GM23338 (cell line): ENCODE data around the gene AP1G2. TPM values are rescaled to one million over a fixed set of nuclear protein-coding genes. Genes with fewer than 3 reads are reported as not detected.

Source experiments
- ATAC-seq: fragments of 200-7000 bp; cut with Tn5 transposase; 3 replicates; pipeline ENCODE4 v1.9.1; 2020
- DNase-seq: peaks from one replicate; pipeline ENCODE4 v3.0.0-alpha.2; 2015; ENCODE audit warnings: low spot score
- H2AFZ ChIP-seq: fragments of 200-600 bp; sonication (generic); 2 replicates; pipeline ENCODE4 v1.8.0; 2016; ENCODE audit warnings: antibody characterized with exemption, mild to moderate bottlenecking, moderate library complexity
- H3F3A ChIP-seq: fragments of 200-600 bp; sonication (generic); replicated peaks from 2 replicates; pipeline ENCODE4 v1.8.0; 2017; ENCODE audit warnings: antibody characterized with exemption, mixed run types, low read depth
- H3K27ac ChIP-seq: fragments of 200-600 bp; sonication (generic); 2 replicates; pipeline ENCODE4 v1.6.1; 2016; ENCODE audit warnings: low read depth
- H3K27me3 ChIP-seq: fragments of 200-600 bp; sonication (generic); 2 replicates; pipeline ENCODE4 v1.8.0; 2016; ENCODE audit warnings: mild to moderate bottlenecking, mixed run types, moderate library complexity; ENCODE audit not compliant: insufficient read depth
- H3K36me3 ChIP-seq: fragments of 200-600 bp; sonication (generic); 2 replicates; pipeline ENCODE4 v1.8.0; 2016; ENCODE audit warnings: mild to moderate bottlenecking; ENCODE audit not compliant: insufficient read depth
- H3K4me1 ChIP-seq: fragments of 200-600 bp; sonication (generic); 2 replicates; pipeline ENCODE4 v1.8.0; 2016; ENCODE audit warnings: mild to moderate bottlenecking, moderate library complexity; ENCODE audit not compliant: insufficient read depth
- H3K4me2 ChIP-seq: fragments of 200-600 bp; sonication (generic); 2 replicates; pipeline ENCODE4 v1.7.1; 2017; ENCODE audit warnings: mixed run types
- H3K4me3 ChIP-seq: fragments of 200-600 bp; sonication (generic); 2 replicates; pipeline ENCODE4 v1.6.1; 2016; ENCODE audit warnings: mixed run types
- H3K79me2 ChIP-seq: fragments of 200-600 bp; sonication (generic); replicated peaks from 2 replicates; pipeline ENCODE4 v1.8.0; 2017; ENCODE audit warnings: mild to moderate bottlenecking; ENCODE audit not compliant: insufficient read depth
- H3K9me2 ChIP-seq: fragments of 200-600 bp; sonication (generic); 2 replicates; pipeline ENCODE4 v1.8.0; 2017; ENCODE audit not compliant: insufficient read depth
- H4K20me1 ChIP-seq: fragments of 200-600 bp; sonication (generic); replicated peaks from 2 replicates; pipeline ENCODE4 v1.8.0; 2017; ENCODE audit warnings: mild to moderate bottlenecking; ENCODE audit not compliant: insufficient read depth
- H3K27ac Mint-ChIP-seq: 2 replicates; pipeline ENCODE4 v1.8.0; 2020; ENCODE audit warnings: inconsistent platforms, mild to moderate bottlenecking, moderate library complexity, mixed read lengths
- H3K27me3 Mint-ChIP-seq: 3 replicates; pipeline ENCODE4 v1.8.0; 2022; ENCODE audit warnings: low read depth, mild to moderate bottlenecking, moderate library complexity, mixed read lengths, inconsistent platforms; ENCODE audit not compliant: insufficient read depth, poor library complexity
- H3K36me3 Mint-ChIP-seq: 3 replicates; pipeline ENCODE4 v1.8.0; 2021; ENCODE audit warnings: low read depth, mild to moderate bottlenecking, inconsistent platforms, moderate library complexity, mixed read lengths
- H3K4me1 Mint-ChIP-seq: 3 replicates; pipeline ENCODE4 v1.8.0; 2020; ENCODE audit warnings: mild to moderate bottlenecking, inconsistent platforms, mixed read lengths
- H3K4me3 Mint-ChIP-seq: 3 replicates; pipeline ENCODE4 v1.8.0; 2021; ENCODE audit warnings: moderate library complexity, mild to moderate bottlenecking, inconsistent platforms, mixed read lengths
- H3K9me3 Mint-ChIP-seq: 3 replicates; pipeline ENCODE4 v1.8.0; 2020; ENCODE audit warnings: moderate library complexity, mild to moderate bottlenecking, inconsistent platforms, mixed read lengths
- CREB1 ChIP-seq: fragments of 250-450 bp; sonication (Bioruptor Pico); IDR thresholded peaks from 2 replicates; pipeline ENCODE4 v1.5.0; 2020; ENCODE audit warnings: low read depth, mild to moderate bottlenecking, moderate library complexity
- EZH2 ChIP-seq: fragments of 200-600 bp; sonication (generic); IDR thresholded peaks from one replicate; pipeline ENCODE4 v1.8.0; 2017; ENCODE audit warnings: antibody characterized with exemption, mild to moderate bottlenecking, low read depth; ENCODE audit not compliant: unreplicated experiment
- EZH2phosphoT487 ChIP-seq: fragments of 200-600 bp; sonication (generic); IDR thresholded peaks from one replicate; pipeline ENCODE4 v1.8.1; 2018; ENCODE audit warnings: antibody characterized with exemption; ENCODE audit not compliant: unreplicated experiment
- JUNB ChIP-seq: IDR thresholded peaks from one replicate; pipeline ENCODE4 v1.6.1; 2016; ENCODE audit warnings: antibody characterized with exemption; ENCODE audit not compliant: unreplicated experiment
- NANOG ChIP-seq: IDR thresholded peaks from 2 replicates; pipeline ENCODE4 v1.6.1; 2016; ENCODE audit warnings: antibody characterized with exemption, borderline replicate concordance
- POLR2AphosphoS5 ChIP-seq: IDR thresholded peaks from 2 replicates; pipeline ENCODE4 v1.6.1; 2016; ENCODE audit warnings: antibody characterized with exemption, low read depth
- ZNF114 ChIP-seq: fragments of 250-450 bp; sonication (Bioruptor Pico); IDR thresholded peaks from 2 replicates; pipeline ENCODE4 v1.5.0; 2020; ENCODE audit warnings: mild to moderate bottlenecking, moderate library complexity
- ZNF331 ChIP-seq: fragments of 250-450 bp; sonication (Bioruptor Pico); IDR thresholded peaks from 2 replicates; pipeline ENCODE4 v1.5.0; 2020; ENCODE audit warnings: low read depth, mild to moderate bottlenecking, moderate library complexity
- polyA plus RNA-seq: library from polyadenylated mRNA; unstranded; fragments of >200 nt; fragmentation: Nextera tagmentation; extraction: Ambion mirVana; gene quantifications from 2 replicates; pipeline ENCODE4 v1.2.1, GENCODE V29; 2016
- total RNA-seq: library from RNA; depleted of rRNA; stranded (reverse); fragments of >200 nt; shearing (Covaris generic); gene quantifications from 2 replicates; pipeline ENCODE4 v1.2.3, GENCODE V29; 2014
- TF ChIP-seq, protein P1 (sequence below): fragments of 250-450 bp; sonication (Bioruptor Pico); IDR thresholded peaks from 2 replicates; pipeline ENCODE4 v1.5.0; 2020; ENCODE audit warnings: mild to moderate bottlenecking, moderate library complexity
- TF ChIP-seq, protein P2 (sequence below): IDR thresholded peaks from 2 replicates; pipeline ENCODE4 v1.6.1; 2016; ENCODE audit warnings: antibody characterized with exemption
- TF ChIP-seq, protein P3 (sequence below): IDR thresholded peaks from one replicate; pipeline ENCODE4 v1.6.1; 2018; ENCODE audit warnings: antibody characterized with exemption; ENCODE audit not compliant: unreplicated experiment

The AP1G2 gene
- total and polyA plus RNA-seq, 2 experiments from 2014 or later: 55.3 to 63.5 TPM

DNA sequence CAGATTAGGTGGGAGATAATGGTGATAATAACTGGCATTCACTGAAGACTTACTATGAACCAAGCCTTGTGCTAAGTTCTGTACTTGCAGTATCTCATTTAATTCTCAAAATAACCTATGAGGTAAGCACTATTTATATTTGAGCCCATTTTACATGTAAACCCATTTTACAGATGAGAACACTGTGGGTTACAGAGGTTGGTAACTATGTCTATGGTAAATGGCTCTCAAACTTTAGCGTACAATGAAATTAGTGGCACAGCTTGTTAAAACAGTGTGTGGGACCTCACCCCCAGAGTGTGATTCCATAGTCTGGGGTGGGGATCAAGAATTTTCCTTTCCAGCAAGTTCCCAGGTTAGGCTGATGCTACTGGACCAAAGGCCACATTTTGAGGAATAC, 33.2 kb upstream of the AP1G2 start:
- Mint-ChIP-seq H3K4me1 (no peaks in the 10 kb centered on the region), H3K27me3 (peaks cover 6% of the 10 kb centered on the region)
- no peaks in the 10 kb centered on the region for H3F3A ChIP-seq

DNA sequence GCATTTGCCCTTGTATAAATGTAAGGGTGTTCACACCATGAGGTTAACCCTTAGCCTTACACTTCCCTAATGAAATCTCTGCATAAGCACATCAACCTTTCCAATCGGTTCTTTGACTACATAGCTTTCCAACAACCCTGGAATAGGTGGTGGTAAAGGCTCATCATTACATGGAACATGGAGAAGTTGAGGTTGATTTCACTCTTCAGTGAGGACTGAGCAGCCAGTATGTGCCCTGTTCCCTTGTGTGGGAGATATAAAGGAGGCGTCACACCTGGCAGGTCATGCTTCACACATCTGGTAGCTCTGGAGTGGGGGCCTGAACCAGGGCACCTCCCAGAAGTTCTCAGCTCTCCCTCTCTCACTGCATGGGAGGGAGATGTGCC, 32.7 kb upstream of the AP1G2 start:
- Histone ChIP-seq H3K4me1 (no peaks in the 10 kb centered on the region), H3K27ac (no peak overlapping the region), H3K36me3 (no peaks in the 10 kb centered on the region), H3K9me2 (0 out of 2 replicates have a peak, but pooled peaks cover 3% of the 10 kb centered on the region), H3K79me2 (no peaks in the 10 kb centered on the region), H3K4me2 (no peak overlapping the region), H3K4me3 (no peak overlapping the region), H3F3A (no peaks in the 10 kb centered on the region), H4K20me1 (no peaks in the 10 kb centered on the region), H3K27me3 (no peaks in the 10 kb centered on the region), H2AFZ (no peak overlapping the region)
- Mint-ChIP-seq H3K4me1 (no peaks in the 10 kb centered on the region), H3K36me3 (no peaks in the 10 kb centered on the region), H3K27ac (no peak overlapping the region), H3K27me3 (peaks cover 6% of the 10 kb centered on the region), H3K9me3 (no peaks in the 10 kb centered on the region; the same call in 2 of the 3 replicates), H3K4me3 (no peak overlapping the region)
- ATAC-seq (no peak), DNase-seq (no peak)
- TF ChIP-seq POLR2AphosphoS5 (no peak), CREB1 (CRISPR knock-in tag) (no peak), EZH2 (no peak), ZNF114 (CRISPR knock-in tag) (no peak), EZH2phosphoT487 (no peak), NANOG (no peak)
- TF ChIP-seq, protein P1, sequence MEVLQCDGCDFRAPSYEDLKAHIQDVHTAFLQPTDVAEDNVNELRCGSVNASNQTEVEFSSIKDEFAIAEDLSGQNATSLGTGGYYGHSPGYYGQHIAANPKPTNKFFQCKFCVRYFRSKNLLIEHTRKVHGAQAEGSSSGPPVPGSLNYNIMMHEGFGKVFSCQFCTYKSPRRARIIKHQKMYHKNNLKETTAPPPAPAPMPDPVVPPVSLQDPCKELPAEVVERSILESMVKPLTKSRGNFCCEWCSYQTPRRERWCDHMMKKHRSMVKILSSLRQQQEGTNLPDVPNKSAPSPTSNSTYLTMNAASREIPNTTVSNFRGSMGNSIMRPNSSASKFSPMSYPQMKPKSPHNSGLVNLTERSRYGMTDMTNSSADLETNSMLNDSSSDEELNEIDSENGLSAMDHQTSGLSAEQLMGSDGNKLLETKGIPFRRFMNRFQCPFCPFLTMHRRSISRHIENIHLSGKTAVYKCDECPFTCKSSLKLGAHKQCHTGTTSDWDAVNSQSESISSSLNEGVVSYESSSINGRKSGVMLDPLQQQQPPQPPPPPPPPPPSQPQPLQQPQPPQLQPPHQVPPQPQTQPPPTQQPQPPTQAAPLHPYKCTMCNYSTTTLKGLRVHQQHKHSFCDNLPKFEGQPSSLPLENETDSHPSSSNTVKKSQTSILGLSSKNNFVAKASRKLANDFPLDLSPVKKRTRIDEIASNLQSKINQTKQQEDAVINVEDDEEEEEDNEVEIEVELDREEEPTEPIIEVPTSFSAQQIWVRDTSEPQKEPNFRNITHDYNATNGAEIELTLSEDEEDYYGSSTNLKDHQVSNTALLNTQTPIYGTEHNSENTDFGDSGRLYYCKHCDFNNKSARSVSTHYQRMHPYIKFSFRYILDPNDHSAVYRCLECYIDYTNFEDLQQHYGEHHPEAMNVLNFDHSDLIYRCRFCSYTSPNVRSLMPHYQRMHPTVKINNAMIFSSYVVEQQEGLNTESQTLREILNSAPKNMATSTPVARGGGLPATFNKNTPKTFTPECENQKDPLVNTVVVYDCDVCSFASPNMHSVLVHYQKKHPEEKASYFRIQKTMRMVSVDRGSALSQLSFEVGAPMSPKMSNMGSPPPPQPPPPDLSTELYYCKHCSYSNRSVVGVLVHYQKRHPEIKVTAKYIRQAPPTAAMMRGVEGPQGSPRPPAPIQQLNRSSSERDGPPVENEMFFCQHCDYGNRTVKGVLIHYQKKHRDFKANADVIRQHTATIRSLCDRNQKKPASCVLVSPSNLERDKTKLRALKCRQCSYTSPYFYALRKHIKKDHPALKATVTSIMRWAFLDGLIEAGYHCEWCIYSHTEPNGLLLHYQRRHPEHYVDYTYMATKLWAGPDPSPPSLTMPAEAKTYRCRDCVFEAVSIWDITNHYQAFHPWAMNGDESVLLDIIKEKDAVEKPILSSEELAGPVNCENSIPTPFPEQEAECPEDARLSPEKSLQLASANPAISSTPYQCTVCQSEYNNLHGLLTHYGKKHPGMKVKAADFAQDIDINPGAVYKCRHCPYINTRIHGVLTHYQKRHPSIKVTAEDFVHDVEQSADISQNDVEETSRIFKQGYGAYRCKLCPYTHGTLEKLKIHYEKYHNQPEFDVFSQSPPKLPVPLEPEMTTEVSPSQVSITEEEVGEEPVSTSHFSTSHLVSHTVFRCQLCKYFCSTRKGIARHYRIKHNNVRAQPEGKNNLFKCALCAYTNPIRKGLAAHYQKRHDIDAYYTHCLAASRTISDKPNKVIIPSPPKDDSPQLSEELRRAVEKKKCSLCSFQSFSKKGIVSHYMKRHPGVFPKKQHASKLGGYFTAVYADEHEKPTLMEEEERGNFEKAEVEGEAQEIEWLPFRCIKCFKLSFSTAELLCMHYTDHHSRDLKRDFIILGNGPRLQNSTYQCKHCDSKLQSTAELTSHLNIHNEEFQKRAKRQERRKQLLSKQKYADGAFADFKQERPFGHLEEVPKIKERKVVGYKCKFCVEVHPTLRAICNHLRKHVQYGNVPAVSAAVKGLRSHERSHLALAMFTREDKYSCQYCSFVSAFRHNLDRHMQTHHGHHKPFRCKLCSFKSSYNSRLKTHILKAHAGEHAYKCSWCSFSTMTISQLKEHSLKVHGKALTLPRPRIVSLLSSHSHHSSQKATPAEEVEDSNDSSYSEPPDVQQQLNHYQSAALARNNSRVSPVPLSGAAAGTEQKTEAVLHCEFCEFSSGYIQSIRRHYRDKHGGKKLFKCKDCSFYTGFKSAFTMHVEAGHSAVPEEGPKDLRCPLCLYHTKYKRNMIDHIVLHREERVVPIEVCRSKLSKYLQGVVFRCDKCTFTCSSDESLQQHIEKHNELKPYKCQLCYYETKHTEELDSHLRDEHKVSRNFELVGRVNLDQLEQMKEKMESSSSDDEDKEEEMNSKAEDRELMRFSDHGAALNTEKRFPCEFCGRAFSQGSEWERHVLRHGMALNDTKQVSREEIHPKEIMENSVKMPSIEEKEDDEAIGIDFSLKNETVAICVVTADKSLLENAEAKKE (CRISPR knock-in tag): no peak
- TF ChIP-seq, protein P2, sequence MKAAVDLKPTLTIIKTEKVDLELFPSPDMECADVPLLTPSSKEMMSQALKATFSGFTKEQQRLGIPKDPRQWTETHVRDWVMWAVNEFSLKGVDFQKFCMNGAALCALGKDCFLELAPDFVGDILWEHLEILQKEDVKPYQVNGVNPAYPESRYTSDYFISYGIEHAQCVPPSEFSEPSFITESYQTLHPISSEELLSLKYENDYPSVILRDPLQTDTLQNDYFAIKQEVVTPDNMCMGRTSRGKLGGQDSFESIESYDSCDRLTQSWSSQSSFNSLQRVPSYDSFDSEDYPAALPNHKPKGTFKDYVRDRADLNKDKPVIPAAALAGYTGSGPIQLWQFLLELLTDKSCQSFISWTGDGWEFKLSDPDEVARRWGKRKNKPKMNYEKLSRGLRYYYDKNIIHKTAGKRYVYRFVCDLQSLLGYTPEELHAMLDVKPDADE: no peak
- TF ChIP-seq, protein P3, sequence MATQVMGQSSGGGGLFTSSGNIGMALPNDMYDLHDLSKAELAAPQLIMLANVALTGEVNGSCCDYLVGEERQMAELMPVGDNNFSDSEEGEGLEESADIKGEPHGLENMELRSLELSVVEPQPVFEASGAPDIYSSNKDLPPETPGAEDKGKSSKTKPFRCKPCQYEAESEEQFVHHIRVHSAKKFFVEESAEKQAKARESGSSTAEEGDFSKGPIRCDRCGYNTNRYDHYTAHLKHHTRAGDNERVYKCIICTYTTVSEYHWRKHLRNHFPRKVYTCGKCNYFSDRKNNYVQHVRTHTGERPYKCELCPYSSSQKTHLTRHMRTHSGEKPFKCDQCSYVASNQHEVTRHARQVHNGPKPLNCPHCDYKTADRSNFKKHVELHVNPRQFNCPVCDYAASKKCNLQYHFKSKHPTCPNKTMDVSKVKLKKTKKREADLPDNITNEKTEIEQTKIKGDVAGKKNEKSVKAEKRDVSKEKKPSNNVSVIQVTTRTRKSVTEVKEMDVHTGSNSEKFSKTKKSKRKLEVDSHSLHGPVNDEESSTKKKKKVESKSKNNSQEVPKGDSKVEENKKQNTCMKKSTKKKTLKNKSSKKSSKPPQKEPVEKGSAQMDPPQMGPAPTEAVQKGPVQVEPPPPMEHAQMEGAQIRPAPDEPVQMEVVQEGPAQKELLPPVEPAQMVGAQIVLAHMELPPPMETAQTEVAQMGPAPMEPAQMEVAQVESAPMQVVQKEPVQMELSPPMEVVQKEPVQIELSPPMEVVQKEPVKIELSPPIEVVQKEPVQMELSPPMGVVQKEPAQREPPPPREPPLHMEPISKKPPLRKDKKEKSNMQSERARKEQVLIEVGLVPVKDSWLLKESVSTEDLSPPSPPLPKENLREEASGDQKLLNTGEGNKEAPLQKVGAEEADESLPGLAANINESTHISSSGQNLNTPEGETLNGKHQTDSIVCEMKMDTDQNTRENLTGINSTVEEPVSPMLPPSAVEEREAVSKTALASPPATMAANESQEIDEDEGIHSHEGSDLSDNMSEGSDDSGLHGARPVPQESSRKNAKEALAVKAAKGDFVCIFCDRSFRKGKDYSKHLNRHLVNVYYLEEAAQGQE: no peak

More for the DNA sequence above, 33.2 kb upstream of the AP1G2 start:
- H2AFZ ChIP-seq: no peak overlapping the region
- H3K27me3 ChIP-seq: no peaks in the 10 kb centered on the region
- no peak overlapping the region for H3K27ac Mint-ChIP-seq
- H3K36me3 Mint-ChIP-seq: no peaks in the 10 kb centered on the region
- no peaks in the 10 kb centered on the region for H4K20me1 ChIP-seq
- no peaks in the 10 kb centered on the region for H3K36me3 ChIP-seq
- 0 out of 2 replicates have a peak, but pooled peaks cover 3% of the 10 kb centered on the region for H3K9me2 ChIP-seq
- no peak overlapping the region for H3K4me3 Mint-ChIP-seq
- no peak for TF ChIP-seq ZNF331 (CRISPR knock-in tag)
- TF ChIP-seq JUNB: no peak
- H3K4me3 ChIP-seq: no peak overlapping the region
- no peak overlapping the region for H3K27ac ChIP-seq
- no peak for ATAC-seq
- H3K4me2 ChIP-seq: no peak overlapping the region
- no peak for DNase-seq
- H3K79me2 ChIP-seq: no peaks in the 10 kb centered on the region
- no peaks in the 10 kb centered on the region for H3K4me1 ChIP-seq
- no peaks in the 10 kb centered on the region; the same call in 2 of the 3 replicates for H3K9me3 Mint-ChIP-seq
